MM.1S (cell line): Measurements from ENCODE around the gene DUSP12.

Source experiments
- DNase-seq: peaks from one replicate; pipeline ENCODE4 v3.0.0-alpha.2; 2015
- H2AFZ ChIP-seq: fragments of 300-600 bp; sonication (generic); 2 replicates; pipeline ENCODE4 v1.6.0; 2016; ENCODE audit warnings: antibody characterized with exemption, low read length
- H3F3A ChIP-seq: fragments of 300-600 bp; sonication (generic); 2 replicates; pipeline ENCODE4 v1.6.1; 2016; ENCODE audit warnings: mild to moderate bottlenecking, antibody characterized with exemption, low read length, moderate library complexity, mixed read lengths; ENCODE audit not compliant: insufficient read depth
- H3K27ac ChIP-seq: fragments of 300-600 bp; sonication (generic); 2 replicates; pipeline ENCODE4 v1.5.1; 2016; ENCODE audit warnings: mild to moderate bottlenecking, low read length
- H3K27me3 ChIP-seq: fragments of 300-600 bp; sonication (generic); replicated peaks from 2 replicates; pipeline ENCODE4 v1.6.0; 2016; ENCODE audit warnings: low read length; ENCODE audit not compliant: insufficient read depth
- H3K36me3 ChIP-seq: fragments of 300-600 bp; sonication (generic); replicated peaks from 2 replicates; pipeline ENCODE4 v1.6.1; 2016; ENCODE audit warnings: mild to moderate bottlenecking, low read length, mixed read lengths; ENCODE audit not compliant: insufficient read depth
- H3K4me1 ChIP-seq: fragments of 300-600 bp; sonication (generic); 2 replicates; pipeline ENCODE4 v1.6.1; 2016; ENCODE audit warnings: low read length, mixed read lengths
- H3K4me2 ChIP-seq: fragments of 300-600 bp; sonication (generic); 2 replicates; pipeline ENCODE4 v1.6.0; 2016; ENCODE audit warnings: low read depth, low read length
- H3K4me3 ChIP-seq: fragments of 300-600 bp; sonication (generic); 2 replicates; pipeline ENCODE4 v1.5.1; 2016; ENCODE audit warnings: low read length, mixed read lengths
- H3K79me2 ChIP-seq: fragments of 300-600 bp; sonication (generic); 2 replicates; pipeline ENCODE4 v1.6.1; 2016; ENCODE audit warnings: mixed run types, low read length, mixed read lengths
- H3K9ac ChIP-seq: fragments of 300-600 bp; sonication (generic); 2 replicates; pipeline ENCODE4 v1.6.1; 2016; ENCODE audit warnings: low read length, mixed read lengths
- H3K9me2 ChIP-seq: fragments of 300-600 bp; sonication (generic); replicated peaks from 2 replicates; pipeline ENCODE4 v1.6.1; 2016; ENCODE audit warnings: mild to moderate bottlenecking, low read length, mixed read lengths; ENCODE audit not compliant: insufficient read depth
- H3K9me3 ChIP-seq: fragments of 300-600 bp; sonication (generic); replicated peaks from 2 replicates; pipeline ENCODE4 v1.6.1; 2016; ENCODE audit warnings: mild to moderate bottlenecking, low read length, mixed read lengths; ENCODE audit not compliant: insufficient read depth
- H4K20me1 ChIP-seq: fragments of 300-600 bp; sonication (generic); 2 replicates; pipeline ENCODE4 v1.6.1; 2016; ENCODE audit warnings: mild to moderate bottlenecking, low read length, moderate library complexity, mixed read lengths; ENCODE audit not compliant: insufficient read depth
- CTCF ChIP-seq: fragments of 300-600 bp; sonication (generic); IDR thresholded peaks from 2 replicates; pipeline ENCODE4 v1.5.1; 2016; ENCODE audit warnings: antibody characterized with exemption, low read length, mixed read lengths
- EZH2 ChIP-seq: fragments of 300-600 bp; sonication (generic); optimal IDR thresholded peaks from 2 replicates; pipeline ENCODE3; 2017; ENCODE audit warnings: low read depth, mild to moderate bottlenecking, antibody characterized with exemption, low read length, mixed read lengths
- EZH2phosphoT487 ChIP-seq: fragments of 300-600 bp; sonication (generic); IDR thresholded peaks from 2 replicates; pipeline ENCODE4 v1.6.1; 2018; ENCODE audit warnings: antibody characterized with exemption, low read length

DUSP12 gene

DNA sequence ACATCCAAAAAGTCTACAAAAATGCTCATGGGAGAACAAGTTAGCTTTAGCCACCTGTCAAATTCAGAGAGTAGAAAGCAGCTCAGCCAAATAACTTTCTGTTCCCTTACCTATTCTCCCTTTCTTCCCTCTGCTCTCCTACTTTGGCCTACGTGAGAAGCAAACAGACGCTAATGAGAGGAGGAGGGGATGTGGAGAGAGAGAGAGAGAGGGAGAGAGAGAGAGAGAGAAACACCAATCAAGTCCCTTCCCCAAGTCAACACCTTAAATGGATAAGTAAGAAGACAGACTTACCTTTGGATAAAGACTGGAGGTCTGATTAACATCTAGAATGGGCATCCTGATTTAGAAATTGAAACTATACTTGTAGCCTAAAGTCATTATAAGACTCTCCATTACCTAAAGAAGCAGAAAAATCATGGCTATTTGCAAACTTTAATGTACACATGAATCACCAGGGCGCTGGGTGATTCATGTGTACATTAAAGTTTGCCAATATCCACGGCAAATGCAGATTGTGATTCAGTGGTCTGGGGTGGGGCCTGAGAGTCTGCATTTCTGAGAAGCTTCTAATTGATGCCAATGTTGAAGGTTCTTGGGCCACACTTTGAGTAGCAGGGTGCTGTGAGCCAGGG is 13.1 kb upstream of the DUSP12 start:
- H3K27me3 ChIP-seq, result no peaks in the 10 kb centered on the region
- TF ChIP-seq EZH2 (no peak), EZH2phosphoT487 (no peak), CTCF (no peak)
- H3K79me2 ChIP-seq, result no peaks in the 10 kb centered on the region
- no peak for DNase-seq
- no peaks in the 10 kb centered on the region for H4K20me1 ChIP-seq
- H3K4me3 ChIP-seq, result no peak overlapping the region
- H3K27ac ChIP-seq, result no peak overlapping the region
- H3K4me2 ChIP-seq, result no peak overlapping the region
- no peaks in the 10 kb centered on the region for H3K9me3 ChIP-seq
- no peaks in the 10 kb centered on the region for H3F3A ChIP-seq
- H3K36me3 ChIP-seq, result no peaks in the 10 kb centered on the region
- peak overlapping the region; percentile 5; the same call in 1 of the 2 replicates for H2AFZ ChIP-seq
- H3K4me1 ChIP-seq, result peaks cover 11% of the 10 kb centered on the region
- no peak overlapping the region for H3K9ac ChIP-seq
- no peaks in the 10 kb centered on the region for H3K9me2 ChIP-seq

- peaks cover 11% of the 10 kb centered on the region for H3K4me1 ChIP-seq
- H2AFZ ChIP-seq, result no peak overlapping the region
- no peak for DNase-seq
Measured at GRCh38 chr1:161737625-161738024, 12.0 kb upstream of the DUSP12 start.

GRCh38 chr1:161738627-161739287 is 10.8 kb upstream of the DUSP12 start:
- H3K9ac ChIP-seq, result 0 out of 2 replicates have a peak overlapping the region, but pooled peaks have one; percentile 9
- peaks cover 11% of the 10 kb centered on the region for H3K4me1 ChIP-seq
- DNase-seq, result peak; percentile 66

More at GRCh38 chr1:161737625-161738024, 12.0 kb upstream of the DUSP12 start:
- Histone ChIP-seq H3K27ac (no peak overlapping the region), H3K9me2 (no peaks in the 10 kb centered on the region), H3K4me2 (no peak overlapping the region), H4K20me1 (no peaks in the 10 kb centered on the region), H3K27me3 (no peaks in the 10 kb centered on the region), H3F3A (no peaks in the 10 kb centered on the region), H3K9me3 (no peaks in the 10 kb centered on the region), H3K36me3 (no peaks in the 10 kb centered on the region), H3K4me3 (no peak overlapping the region), H3K79me2 (no peaks in the 10 kb centered on the region), H3K9ac (no peak overlapping the region)
- TF ChIP-seq EZH2phosphoT487, result no peak
- TF ChIP-seq EZH2, result no peak
- no peak for TF ChIP-seq CTCF

More at GRCh38 chr1:161738627-161739287, 10.8 kb upstream of the DUSP12 start:
- Histone ChIP-seq H3K27ac (no peak overlapping the region), H4K20me1 (no peaks in the 10 kb centered on the region), H3K36me3 (no peaks in the 10 kb centered on the region), H3F3A (no peaks in the 10 kb centered on the region), H3K4me2 (peak overlapping the region; percentile 39; the same call in 1 of the 2 replicates), H3K9me3 (no peaks in the 10 kb centered on the region), H3K4me3 (no peak overlapping the region), H3K9me2 (no peaks in the 10 kb centered on the region), H3K79me2 (no peaks in the 10 kb centered on the region), H2AFZ (peak overlapping the region; percentile 60), H3K27me3 (no peaks in the 10 kb centered on the region)
- TF ChIP-seq CTCF (peak; percentile 64), EZH2 (no peak)
